IPS-20b (cell line): ENCODE results near the gene RAB11FIP2.

Source experiments
- H3K27ac ChIP-seq: one replicate; pipeline ENCODE4 v1.5.1; 2013; ENCODE audit warnings: low read length
- H3K27me3 ChIP-seq: 2 replicates; pipeline ENCODE4 v1.6.1; 2013; ENCODE audit warnings: mild to moderate bottlenecking, low read length, inconsistent platforms; ENCODE audit not compliant: insufficient read depth
- H3K36me3 ChIP-seq: 2 replicates; pipeline ENCODE4 v1.6.1; 2013; ENCODE audit warnings: low read depth, mild to moderate bottlenecking, inconsistent platforms, low read length, moderate library complexity; ENCODE audit not compliant: insufficient read depth
- H3K4me1 ChIP-seq: 2 replicates; pipeline ENCODE4 v1.6.1; 2013; ENCODE audit warnings: mild to moderate bottlenecking, control low read depth, inconsistent platforms, low read length, moderate library complexity; ENCODE audit not compliant: insufficient read depth
- H3K4me3 ChIP-seq: 2 replicates; pipeline ENCODE4 v1.5.1; 2013; ENCODE audit warnings: mild to moderate bottlenecking, low read length, inconsistent platforms
- H3K9ac ChIP-seq: 2 replicates; pipeline ENCODE4 v1.6.1; 2013; ENCODE audit warnings: low read depth, mild to moderate bottlenecking, inconsistent platforms, low read length, moderate library complexity
- H3K9me3 ChIP-seq: 2 replicates; pipeline ENCODE4 v1.6.1; 2013; ENCODE audit warnings: mild to moderate bottlenecking, low read depth, low read length, inconsistent platforms; ENCODE audit not compliant: insufficient read depth

Gene RAB11FIP2

DNA sequence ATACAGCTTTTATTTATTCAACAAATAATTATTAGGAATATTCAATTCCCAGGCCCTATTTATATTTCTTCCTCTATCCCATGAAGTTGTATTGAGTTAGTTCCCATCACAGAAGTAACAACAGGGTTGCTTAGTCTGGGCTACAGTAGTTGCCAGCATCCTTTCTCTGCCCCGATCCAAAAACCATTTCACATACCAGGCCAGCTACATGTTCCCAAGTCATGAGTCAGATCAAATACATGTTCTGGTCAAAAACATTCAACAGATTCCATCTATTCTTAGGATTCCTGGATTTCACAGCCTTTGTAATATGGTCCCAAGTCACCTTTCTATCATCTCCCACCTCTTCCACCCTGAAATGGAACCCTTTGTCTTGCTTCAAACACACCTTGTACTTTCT lies 91.6 kb downstream of the RAB11FIP2 start:
- no peaks in the 10 kb centered on the region for H3K36me3 ChIP-seq
- no peak overlapping the region for H3K4me3 ChIP-seq
- no peak overlapping the region for H3K9ac ChIP-seq
- no peaks in the 10 kb centered on the region for H3K27me3 ChIP-seq
- H3K4me1 ChIP-seq, result no peaks in the 10 kb centered on the region
- no peak overlapping the region for H3K27ac ChIP-seq
- H3K9me3 ChIP-seq, result no peaks in the 10 kb centered on the region
